HG02840 (cell line): ENCODE data around the gene ANKEF1.

Source experiments
- ATAC-seq: cut with Tn5 transposase; IDR thresholded peaks from one replicate; pipeline ENCODE4 v1.9.1; 2021; ENCODE audit warnings: mild to moderate bottlenecking, moderate library complexity, moderate number of reproducible peaks; ENCODE audit not compliant: unreplicated experiment, low FRiP score

Gene ANKEF1

DNA sequence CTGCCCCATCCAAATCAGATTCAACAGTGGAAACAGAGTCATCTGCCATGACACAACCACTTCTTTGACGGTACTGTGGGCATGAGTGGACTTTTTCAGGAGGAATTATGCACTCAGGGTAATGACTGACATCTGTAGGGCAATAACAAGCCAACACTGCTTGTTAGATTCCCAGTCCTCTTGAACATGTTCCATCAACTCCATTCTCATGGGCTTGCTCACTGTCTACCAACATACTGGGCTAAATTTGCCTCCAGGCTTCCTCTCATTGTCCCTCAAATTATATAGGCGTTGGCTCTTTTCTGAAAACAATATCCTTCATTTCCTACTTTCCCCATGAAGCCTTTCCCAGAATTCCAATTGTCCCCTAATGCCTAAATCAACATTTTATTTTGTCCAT, 43.1 kb downstream of the ANKEF1 start:
- ATAC-seq: no peak

DNA sequence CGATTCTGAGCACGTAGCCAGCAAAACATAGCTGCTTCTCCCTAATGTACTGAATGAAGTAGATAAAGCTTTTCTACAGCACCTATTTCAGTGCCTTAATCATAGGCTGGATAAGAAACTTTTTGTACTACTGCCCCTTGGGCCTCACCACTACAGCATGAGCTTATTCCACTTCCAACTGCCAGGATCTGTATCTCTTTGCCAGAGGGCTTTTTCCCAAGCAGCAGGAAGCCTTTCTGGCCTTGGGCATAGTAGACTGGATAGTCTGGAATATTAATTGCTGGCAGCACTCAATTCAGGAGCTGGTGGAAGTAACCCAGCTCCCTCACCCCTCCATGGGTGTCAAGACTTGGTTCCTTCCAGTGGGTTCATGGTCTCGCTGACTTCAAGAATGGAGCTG, 43.6 kb downstream of the ANKEF1 start:
- no peak for ATAC-seq

DNA sequence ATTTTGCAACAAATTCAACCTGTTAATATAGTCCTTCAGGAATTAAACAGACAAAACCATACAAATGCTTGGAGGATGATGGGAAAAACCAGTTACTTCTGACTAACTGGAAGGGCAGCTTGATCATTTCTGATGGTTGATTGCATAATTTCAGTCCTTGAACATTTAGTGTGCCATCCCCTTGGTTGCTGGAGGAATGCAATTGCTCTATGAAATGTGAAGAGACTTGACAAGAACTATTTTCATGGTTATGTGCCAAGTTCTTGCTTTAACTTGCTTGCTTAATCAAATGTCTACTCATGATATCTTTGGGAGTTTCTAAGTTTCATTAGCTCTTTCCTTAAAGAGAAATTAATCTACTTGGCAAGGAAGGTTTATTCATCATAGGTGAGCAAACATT, 45.2 kb downstream of the ANKEF1 start:
- no peak for ATAC-seq

DNA sequence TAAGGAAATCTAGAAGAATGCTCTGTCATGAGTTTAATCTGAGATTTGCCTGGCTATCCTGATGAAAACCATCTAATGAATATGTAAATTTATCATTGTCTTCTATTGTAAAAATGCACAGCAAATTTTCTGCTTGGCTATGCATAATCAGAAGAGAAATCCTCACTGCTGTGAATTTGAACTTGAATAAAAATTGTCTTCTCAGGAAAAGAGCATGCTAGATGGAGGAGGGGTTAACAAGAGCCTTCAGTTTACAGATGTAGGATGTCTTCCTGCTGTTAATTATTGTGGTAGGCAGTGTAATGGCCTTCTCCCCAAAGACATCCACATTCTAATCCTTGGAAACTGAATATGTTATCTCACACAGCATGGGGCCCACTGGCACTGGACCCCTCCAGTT, 45.8 kb downstream of the ANKEF1 start:
- ATAC-seq: no peak

DNA sequence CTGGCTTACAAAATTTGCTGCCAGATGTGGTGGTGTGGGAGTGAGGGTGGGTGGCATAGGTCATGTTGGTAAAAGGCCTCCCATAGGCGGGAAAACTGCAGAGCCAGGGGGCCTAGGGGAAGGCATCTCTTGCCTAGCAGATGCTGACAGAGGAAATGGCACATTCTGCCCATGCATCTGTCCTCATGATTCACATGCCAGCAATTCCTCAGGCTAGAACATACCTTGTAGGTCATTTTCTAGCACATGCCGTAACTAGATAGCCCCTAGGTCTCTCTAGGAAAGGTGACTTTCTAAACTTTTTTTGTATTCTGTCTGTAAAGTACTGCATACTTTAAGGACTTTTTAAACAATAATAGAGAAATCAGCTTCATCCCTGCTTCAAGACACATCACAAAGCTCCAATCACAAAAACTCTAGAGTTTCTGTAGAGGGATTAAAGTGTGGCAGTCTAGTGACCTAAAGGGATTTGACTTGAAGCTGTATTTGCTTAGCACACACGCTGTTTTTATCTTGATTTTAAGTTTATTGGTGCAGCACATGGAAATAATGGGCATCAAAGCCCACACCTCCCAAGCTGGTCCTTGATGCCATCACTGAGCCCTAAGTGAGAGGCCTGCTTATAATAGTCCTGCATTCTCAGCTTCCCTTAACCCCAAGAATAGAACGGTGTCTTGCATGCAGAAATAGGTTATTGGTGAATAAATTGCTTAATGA, 55.2 kb downstream of the ANKEF1 start:
- no peak for ATAC-seq

DNA sequence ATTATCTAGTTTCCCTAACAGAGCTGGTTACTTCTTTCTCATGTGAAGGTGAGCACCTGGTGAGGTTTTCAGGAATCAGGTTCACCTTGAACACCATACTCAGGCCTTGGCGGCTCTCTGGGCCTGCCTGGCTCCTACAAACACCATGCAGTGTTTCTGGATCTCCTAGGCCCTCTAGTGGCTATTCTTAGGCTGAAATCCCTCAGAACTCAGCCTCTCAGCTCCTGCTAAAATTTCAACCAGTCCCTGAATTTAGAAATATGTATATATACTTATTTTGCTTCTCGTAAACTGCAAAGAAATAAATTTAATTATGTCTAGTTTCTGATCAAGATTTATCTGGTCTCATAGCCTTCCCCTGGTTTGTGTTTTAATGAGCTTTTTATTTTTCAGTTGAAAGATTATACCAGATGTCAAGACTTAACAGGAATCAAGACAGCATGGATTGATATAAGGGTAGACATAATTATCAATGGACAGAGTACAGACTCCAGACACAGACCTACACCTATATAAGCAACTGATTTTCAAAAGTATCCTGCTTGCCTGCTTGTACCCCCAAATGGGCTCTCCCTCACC, 55.9 kb downstream of the ANKEF1 start:
- no peak for ATAC-seq

DNA sequence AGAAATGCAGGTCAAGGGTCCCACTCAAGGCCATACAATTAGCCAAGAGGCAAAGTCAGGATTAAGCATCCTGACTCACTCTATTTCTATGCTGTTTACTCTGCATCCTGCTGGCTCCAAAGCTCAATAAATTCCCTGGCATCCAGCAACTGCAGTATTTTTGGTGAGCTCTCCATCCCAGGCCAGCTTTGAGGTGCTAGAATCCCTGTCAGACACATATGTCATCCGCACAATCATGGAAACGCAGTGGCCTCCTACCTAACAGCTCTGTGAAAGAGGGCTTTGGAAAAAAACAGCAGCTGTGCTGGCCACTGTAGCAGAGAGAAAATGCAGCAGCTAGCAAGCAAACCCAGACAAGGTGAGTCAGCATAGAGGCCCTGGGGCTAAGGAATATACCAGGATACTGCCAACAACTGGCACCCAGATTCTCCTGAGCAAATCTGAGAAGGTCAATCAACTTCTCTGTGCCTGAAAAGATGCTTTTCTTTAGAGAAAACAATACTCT, 58.4 kb downstream of the ANKEF1 start:
- ATAC-seq: no peak

DNA sequence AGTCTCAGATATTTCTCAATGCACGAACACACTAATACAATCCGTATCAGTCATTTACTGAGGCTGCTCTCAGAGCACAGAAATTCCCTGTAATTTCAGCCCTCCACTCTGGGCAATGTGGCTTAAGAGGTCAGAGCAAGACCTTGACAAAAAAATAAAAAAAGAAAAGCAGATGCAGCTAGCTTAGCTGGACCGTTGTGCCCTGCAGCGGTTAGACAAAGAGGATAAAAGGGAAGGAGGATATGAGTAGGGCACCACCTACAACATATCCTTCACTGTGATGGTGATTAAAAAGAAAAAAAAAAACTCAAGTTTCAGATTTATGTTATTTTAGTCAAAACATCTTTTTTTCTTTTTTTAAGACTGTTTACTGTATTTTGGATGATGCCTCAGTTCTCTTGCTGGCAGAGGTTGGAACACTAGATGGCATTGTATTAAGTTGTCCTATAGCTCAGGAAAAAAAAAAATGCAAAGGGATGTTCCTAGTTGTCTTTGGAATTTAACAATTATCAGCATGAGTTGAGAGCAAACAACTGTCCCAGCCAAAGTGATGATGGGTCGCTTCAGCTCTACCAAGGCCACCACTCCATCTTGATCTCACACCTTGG, 59.9 kb downstream of the ANKEF1 start:
- ATAC-seq: no peak

DNA sequence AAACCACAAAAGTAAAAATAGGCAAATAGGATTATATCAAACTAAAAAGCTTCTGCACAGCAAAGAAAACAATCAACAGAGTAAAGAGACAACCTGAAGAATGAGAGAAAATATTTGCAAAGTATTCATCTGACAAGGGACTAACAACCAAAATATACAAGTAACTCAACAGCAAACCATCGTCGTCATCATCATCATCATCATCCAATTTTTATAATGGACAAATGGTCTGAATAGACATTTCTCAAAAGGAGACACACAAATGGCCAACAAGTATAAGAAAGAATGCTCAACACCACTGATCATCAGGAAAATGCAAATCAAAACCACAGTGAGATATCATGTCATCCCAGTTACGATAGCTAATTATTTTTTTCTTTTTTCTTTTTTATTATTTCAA, 62.0 kb downstream of the ANKEF1 start:
- no peak for ATAC-seq

DNA sequence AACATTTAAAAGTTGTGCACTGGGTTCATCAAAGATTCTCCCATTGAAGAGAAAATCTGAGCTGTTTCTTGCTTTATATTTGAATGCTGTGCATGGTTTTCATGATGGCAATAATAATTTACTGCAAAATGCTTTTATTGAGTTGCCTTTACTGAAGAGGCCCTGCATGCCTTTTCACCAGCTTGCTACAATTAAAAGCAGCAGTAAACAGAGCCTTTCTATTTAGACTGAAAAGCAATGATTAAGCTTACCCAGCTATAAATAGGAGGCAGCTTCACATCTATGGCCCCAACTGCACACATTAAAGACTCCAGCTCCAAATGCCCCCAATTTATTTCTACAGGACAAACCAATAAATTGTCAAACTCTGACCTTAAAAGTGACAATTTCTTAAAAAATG, 70.3 kb downstream of the ANKEF1 start:
- no peak for ATAC-seq
